Lung (tissue), 12 donors: ENCODE measurements around the gene PRPS2. TPM values are rescaled to one million over a fixed set of nuclear protein-coding genes. Genes with fewer than 3 reads are reported as not detected.

Source experiments
- ATAC-seq: fragments of 200-7000 bp; cut with Tn5 transposase; one replicate; pipeline ENCODE4 v1.9.1; 2020; ENCODE audit warnings: moderate number of reproducible peaks; ENCODE audit not compliant: insufficient read depth, low FRiP score
- DNase-seq, 3 donors: peaks; one replicate each; pipeline ENCODE4 v3.0.0-alpha.2; 2013 to 2017
- H3K27ac ChIP-seq, 2 donors: one replicate each; pipeline ENCODE4 v1.5.1; 2013; ENCODE audit warnings: mild to moderate bottlenecking in 2 of 2, moderate library complexity in 2 of 2, control low read depth in 1 of 2, inconsistent platforms in 1 of 2, low read depth in 1 of 2, low read length in 1 of 2
- H3K27me3 ChIP-seq, 3 donors: one replicate each; pipeline ENCODE4 v1.5.1; 2013; ENCODE audit warnings: low read length in 2 of 3; ENCODE audit not compliant: control insufficient read depth in 3 of 3, insufficient read depth in 3 of 3
- H3K36me3 ChIP-seq, 4 donors: one replicate each; pipeline ENCODE4 v1.5.1; 2013; ENCODE audit warnings: low read length in 4 of 4, mild to moderate bottlenecking in 1 of 4, moderate library complexity in 1 of 4; ENCODE audit not compliant: control insufficient read depth in 4 of 4, insufficient read depth in 4 of 4
- H3K4me1 ChIP-seq, 5 donors: one replicate each; pipeline ENCODE4 v1.5.1; 2013; ENCODE audit warnings: low read length in 5 of 5, mild to moderate bottlenecking in 2 of 5, moderate library complexity in 1 of 5; ENCODE audit not compliant: control insufficient read depth in 5 of 5, insufficient read depth in 5 of 5
- H3K4me3 ChIP-seq: one replicate; pipeline ENCODE4 v1.5.1; 2013; ENCODE audit warnings: mild to moderate bottlenecking, control low read depth, moderate library complexity
- H3K9ac ChIP-seq, 2 donors: one replicate each; pipeline ENCODE4 v1.5.1; 2013; ENCODE audit warnings: low read length in 2 of 2, control low read depth in 1 of 2; ENCODE audit not compliant: insufficient read depth in 1 of 2
- H3K9me3 ChIP-seq, 4 donors: one replicate each; pipeline ENCODE4 v1.5.1; 2013; ENCODE audit warnings: low read length in 3 of 4, mild to moderate bottlenecking in 1 of 4, moderate library complexity in 1 of 4; ENCODE audit not compliant: control insufficient read depth in 4 of 4, insufficient read depth in 3 of 4
- CTCF ChIP-seq: IDR thresholded peaks from 2 replicates; pipeline ENCODE4 v1.5.1; 2012; ENCODE audit warnings: mild to moderate bottlenecking; ENCODE audit errors: control extremely low read depth, extremely low read depth
- WGBS, 2 donors: extraction: QIAGEN DNeasy Blood & Tissue Kit; methylation state at CpG; one replicate each; pipeline ENCODE4 v1.1.7; 2013; 5-methylcytosine and 5-hydroxymethylcytosine counted together
- polyA plus RNA-seq, 2 donors: library from polyadenylated mRNA; stranded (reverse); fragments of 200-250 nt; gene quantifications; one replicate each; pipeline ENCODE4 v1.2.1, GENCODE V29; 2013
- total RNA-seq, 2 donors: library from RNA; depleted of rRNA in 1 of 2; stranded (reverse); fragments of >200 nt in 1 of 2; gene quantifications; one replicate each; pipeline ENCODE4 v1.2.1, GENCODE V29; 2014 to 2021
- donor health status: control.
- donor health status: control.
- donor health status: Bipolar disorder and iron deficiency.
- donor health status: healthy.
- donor health status: DM: yes; HTN: yes; CAD: no.

PRPS2 gene
- total and polyA plus RNA-seq, 4 donors = 12.6 to 29.6 (median 23.6) TPM

GRCh38 chrX:12866451-12867377 is 75.5 kb downstream of the PRPS2 start, which contains the start of gene TLR7:
TSS of gene TLR7 (plus strand) at chrX:12867072. CDS start at chrX:12867579, 507 bp downstream.
- Histone ChIP-seq H3K36me3 (no peaks in the 10 kb centered on the region), H3K27ac (no peak within 1 kb of the TSS), H3K4me3 (no peak within 1 kb of the TSS), H3K9me3 (peaks cover 0 to 7% (median 0%) of the 10 kb centered on the region in 4 donors), H3K9ac (no peak within 1 kb of the TSS), H3K4me1 (peaks cover 0 to 17% (median 1%) of the 10 kb centered on the region in 5 donors), H3K27me3 (peaks cover 0 to 5% (median 0%) of the 10 kb centered on the region in 3 donors)
- no peak for DNase-seq
- WGBS, 2 donors = 40 to 65% methylated on average over 7 of the region's 7 CpGs
- no peak for ATAC-seq
- no peak for TF ChIP-seq CTCF

GRCh38 chrX:12867685-12868084 is 76.5 kb downstream of the PRPS2 start:
- Histone ChIP-seq H3K27ac (no peak overlapping the region), H3K9ac (no peak overlapping the region), H3K36me3 (no peaks in the 10 kb centered on the region), H3K4me3 (no peak overlapping the region), H3K9me3 (peaks cover 0 to 7% (median 0%) of the 10 kb centered on the region in 4 donors), H3K4me1 (peaks cover 0 to 25% (median 1%) of the 10 kb centered on the region in 5 donors), H3K27me3 (peaks cover 0 to 5% (median 0%) of the 10 kb centered on the region in 3 donors)
- WGBS, 2 donors = 39 to 56% methylated on average over 4 of the region's 4 CpGs
- DNase-seq (peak in 2 of 3 donors; percentile 79 to 87), ATAC-seq (no peak)
- no peak for TF ChIP-seq CTCF

GRCh38 chrX:12868747-12869146 is 77.5 kb downstream of the PRPS2 start:
- Histone ChIP-seq H3K4me3 (no peak overlapping the region), H3K27me3 (peaks cover 0 to 5% (median 0%) of the 10 kb centered on the region in 3 donors), H3K9ac (no peak overlapping the region), H3K36me3 (no peaks in the 10 kb centered on the region), H3K4me1 (peaks cover 0 to 25% (median 1%) of the 10 kb centered on the region in 5 donors), H3K9me3 (peaks cover 0 to 7% (median 0%) of the 10 kb centered on the region in 4 donors), H3K27ac (no peak overlapping the region)
- TF ChIP-seq CTCF = no peak
- DNase-seq (no peak), ATAC-seq (no peak)
- 72 to 73% methylated on average over 4 of the region's 4 CpGs for WGBS, 2 donors
